Measurements from ENCODE around the gene ITGAV. TPM values are rescaled to one million over a fixed set of nuclear protein-coding genes. Genes with fewer than 3 reads are reported as not detected.
A peak's percentile ranks its signal among the peaks of the same experiment; 100 is the strongest.

The ITGAV gene
- total RNA-seq, 1 experiment from 2014 or later: 26.9 TPM

DNA sequence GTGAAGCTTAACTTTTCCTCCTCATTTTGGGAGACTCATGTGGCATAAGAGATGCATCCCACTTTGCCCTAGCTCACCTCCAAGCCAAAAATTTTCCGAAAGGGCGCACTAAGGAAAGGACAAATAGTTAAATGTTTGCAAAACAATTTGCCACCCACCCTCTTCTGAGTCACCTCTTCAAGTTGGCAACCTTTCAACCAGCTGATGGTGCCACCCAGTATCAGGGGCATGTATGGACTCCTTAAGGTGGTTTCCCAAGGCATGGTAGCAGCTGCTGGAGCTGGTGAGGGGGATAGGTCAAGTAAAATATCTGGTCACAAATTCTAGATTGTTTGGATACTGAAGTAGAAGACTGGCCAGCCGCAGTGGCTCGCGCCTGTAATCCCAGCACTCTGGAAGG, 17.2 kb upstream of the ITGAV start:
- no peak overlapping the region for H3K4me2 ChIP-seq (ENCODE audit: insufficient read depth, insufficient read length, low read length)

More for the DNA sequence above, 17.2 kb upstream of the ITGAV start:
- no peaks in the 10 kb centered on the region for H3K23me2 ChIP-seq (ENCODE audit: insufficient read length, low read depth, low read length, poor library complexity, severe bottlenecking)
- H3K23ac ChIP-seq (ENCODE audit: insufficient read length, low read depth, low read length): no peak overlapping the region
- H3K36me3 Mint-ChIP-seq (ENCODE audit: insufficient read depth in 1 of 3, low read depth in 3 of 3): no peaks in the 10 kb centered on the region; a peak in 1 of 7 replicates
- no peak overlapping the region for H2AFZ ChIP-seq (ENCODE audit: low read length)
- no peak overlapping the region for H2BK12ac ChIP-seq (ENCODE audit: insufficient read length, low read depth, low read length)
- H3K9me3 Mint-ChIP-seq: peaks cover 2 to 3% of the 10 kb centered on the region in 2 experiments; a peak in 2 of 5 replicates
- H2AK5ac ChIP-seq (ENCODE audit: insufficient read length, low read length): no peak overlapping the region
- H3K18ac ChIP-seq (ENCODE audit: insufficient read length, low read depth, low read length): no peak overlapping the region
- no peak overlapping the region for H2BK20ac ChIP-seq (ENCODE audit: low read depth, low read length, poor library complexity, severe bottlenecking)
- H3K56ac ChIP-seq (ENCODE audit: insufficient read length, low read depth, low read length): no peak overlapping the region
- H4K5ac ChIP-seq (ENCODE audit: insufficient read length, low read depth, low read length): no peak overlapping the region
- no peak overlapping the region for H3K27ac ChIP-seq (ENCODE audit: insufficient read length, low read depth, low read length)
- no peaks in the 10 kb centered on the region for H4K20me1 ChIP-seq (ENCODE audit: control insufficient read depth, insufficient read depth, insufficient read length)
- H3K9ac ChIP-seq (ENCODE audit: extremely low read depth, insufficient read length, low read length): no peak overlapping the region
- no peaks in the 10 kb centered on the region; the same call in 1 of the 2 replicates for H3K4me1 ChIP-seq (ENCODE audit: insufficient read depth, low read length)
- DNase-seq: no peak
- WGBS (ENCODE audit: extremely low coverage, insufficient read length, low lambda C conversion rate): no CpG with 5 or more reads among the region's 5 CpGs
- H3K27ac Mint-ChIP-seq: peak overlapping the region in 1 of 3 experiments; percentile 46; a peak in 1 of 7 replicates
- no peaks in the 10 kb centered on the region for H3K79me1 ChIP-seq (ENCODE audit: insufficient read depth, low read depth, low read length, poor library complexity, severe bottlenecking)
- H3K27me3 ChIP-seq (ENCODE audit: insufficient read depth, low read length): no peaks in the 10 kb centered on the region
- H2BK15ac ChIP-seq (ENCODE audit: low read depth, low read length): no peak overlapping the region
- H3K4ac ChIP-seq (ENCODE audit: low read depth, low read length): no peak overlapping the region
- no peak overlapping the region for H4K8ac ChIP-seq (replicated peaks; ENCODE audit: insufficient read length, low read depth, low read length)
- no peak overlapping the region for H3K4me3 Mint-ChIP-seq
- no peaks in the 10 kb centered on the region for H3K27me3 Mint-ChIP-seq (ENCODE audit: low read depth)
- no peak overlapping the region for H3T11ph ChIP-seq (ENCODE audit: low read length)
- H3K14ac ChIP-seq (ENCODE audit: insufficient read depth, low read length): no peak overlapping the region
- H3K9me3 ChIP-seq (ENCODE audit: control insufficient read depth, low read depth, low read length): no peaks in the 10 kb centered on the region
- peaks cover 15 to 16% of the 10 kb centered on the region in 2 experiments for H3K4me1 Mint-ChIP-seq
- no peaks in the 10 kb centered on the region for H3K79me2 ChIP-seq (ENCODE audit: insufficient read depth, low read length)
- no peak overlapping the region for H4K91ac ChIP-seq (ENCODE audit: insufficient read length, low read depth, low read length)
- TF ChIP-seq, protein P1, sequence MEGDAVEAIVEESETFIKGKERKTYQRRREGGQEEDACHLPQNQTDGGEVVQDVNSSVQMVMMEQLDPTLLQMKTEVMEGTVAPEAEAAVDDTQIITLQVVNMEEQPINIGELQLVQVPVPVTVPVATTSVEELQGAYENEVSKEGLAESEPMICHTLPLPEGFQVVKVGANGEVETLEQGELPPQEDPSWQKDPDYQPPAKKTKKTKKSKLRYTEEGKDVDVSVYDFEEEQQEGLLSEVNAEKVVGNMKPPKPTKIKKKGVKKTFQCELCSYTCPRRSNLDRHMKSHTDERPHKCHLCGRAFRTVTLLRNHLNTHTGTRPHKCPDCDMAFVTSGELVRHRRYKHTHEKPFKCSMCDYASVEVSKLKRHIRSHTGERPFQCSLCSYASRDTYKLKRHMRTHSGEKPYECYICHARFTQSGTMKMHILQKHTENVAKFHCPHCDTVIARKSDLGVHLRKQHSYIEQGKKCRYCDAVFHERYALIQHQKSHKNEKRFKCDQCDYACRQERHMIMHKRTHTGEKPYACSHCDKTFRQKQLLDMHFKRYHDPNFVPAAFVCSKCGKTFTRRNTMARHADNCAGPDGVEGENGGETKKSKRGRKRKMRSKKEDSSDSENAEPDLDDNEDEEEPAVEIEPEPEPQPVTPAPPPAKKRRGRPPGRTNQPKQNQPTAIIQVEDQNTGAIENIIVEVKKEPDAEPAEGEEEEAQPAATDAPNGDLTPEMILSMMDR (conservative IDR thresholded peaks at IDR 0.05): no peak
- H2BK120ac ChIP-seq (ENCODE audit: low read depth, low read length, poor library complexity, severe bottlenecking): no peak overlapping the region
- no peak overlapping the region for H2BK5ac ChIP-seq (ENCODE audit: insufficient read length, low read length)
